ENCODE measurements around the gene MYO5C. TPM values are rescaled to one million over a fixed set of nuclear protein-coding genes. Genes with fewer than 3 reads are reported as not detected.
A peak's percentile ranks its signal among the peaks of the same experiment; 100 is the strongest.

Gene MYO5C
- total RNA-seq, 1 experiment from 2014 or later: 28.2 TPM

- intact Hi-C loops (cut with micrococcal nuclease; ENCODE audit: unreplicated experiment) (no loop called here), in situ Hi-C loops (cut with HindIII; ENCODE audit: low pct_unique_long_range_greater_than_20kb, low sequenced_read_pairs) (no loop called here)
- peak overlapping the region; percentile 84 for H3K27ac ChIP-seq (ENCODE audit: low read length)
- no peaks in the 10 kb centered on the region for H3K36me3 ChIP-seq (ENCODE audit: control insufficient read depth, insufficient read depth, low read length)
- H3K4me1 ChIP-seq (ENCODE audit: control insufficient read depth, insufficient read depth, low read length): peaks cover 8% of the 10 kb centered on the region
- DNase-seq (ENCODE audit: low read depth, low spot score): no peak
- ChIA-PET POLR2A (interaction anchor here (0.6 to 1.3 kb wide), 3 partner anchors 207 to 439 kb away, joined by 3 to 4 read pairs (median 3); partner anchors contain the start of gene LEO1), CTCF (no interaction called here)
- no peak for ATAC-seq
- no peaks in the 10 kb centered on the region for H3K27me3 ChIP-seq (ENCODE audit: control insufficient read depth, insufficient read depth, low read length)
- H3K4me3 ChIP-seq (ENCODE audit: low read depth in 2 of 2, low read length in 2 of 2): peak overlapping the region; percentile 74 to 97
- BruUV-seq (replicated peaks): no TSS peak
- TF ChIP-seq SIN3A (IDR thresholded peaks at IDR 0.05; ENCODE audit: borderline replicate concordance, insufficient read depth, low read depth, low read length): no peak
- no peaks in the 10 kb centered on the region for H3K9me3 ChIP-seq (ENCODE audit: control insufficient read depth, insufficient read depth, low read depth, low read length)
Measured at GRCh38 chr15:52178765-52179164, 116.8 kb downstream of the MYO5C start.

- intact Hi-C loops (cut with micrococcal nuclease; ENCODE audit: unreplicated experiment) (no loop called here), in situ Hi-C loops (cut with HindIII; ENCODE audit: low pct_unique_long_range_greater_than_20kb, low sequenced_read_pairs) (no loop called here)
- no peak for DNase-seq (ENCODE audit: low read depth, low spot score)
- BruUV-seq (replicated peaks): no TSS peak
- POLR2A ChIA-PET: no interaction called here
- Histone ChIP-seq H3K36me3 (ENCODE audit: control insufficient read depth, insufficient read depth, low read length) (no peaks in the 10 kb centered on the region), H3K27ac (ENCODE audit: low read length) (no peak overlapping the region), H3K27me3 (ENCODE audit: control insufficient read depth, insufficient read depth, low read length) (no peaks in the 10 kb centered on the region), H3K4me1 (ENCODE audit: control insufficient read depth, insufficient read depth, low read length) (no peaks in the 10 kb centered on the region), H3K4me3 (ENCODE audit: low read depth in 2 of 2, low read length in 2 of 2) (no peak overlapping the region), H3K9me3 (ENCODE audit: control insufficient read depth, insufficient read depth, low read depth, low read length) (no peaks in the 10 kb centered on the region)
- ATAC-seq: no peak
- CTCF ChIA-PET: interaction anchor here (0.6 kb wide), 1 partner anchor 289 kb away, joined by 3 read pairs; no protein-coding TSS in a partner anchor
- no peak for TF ChIP-seq TCF7L2 (IDR thresholded peaks at IDR 0.05; ENCODE audit: low read depth, low read length)
- TF ChIP-seq POLR2AphosphoS5 (IDR thresholded peaks at IDR 0.05; ENCODE audit: low read depth, low read length): no peak
- no peak for TF ChIP-seq REST (IDR thresholded peaks at IDR 0.05; ENCODE audit: insufficient read depth in 1 of 2, low read depth in 2 of 2, low read length in 1 of 2)
- TF ChIP-seq SIN3A (IDR thresholded peaks at IDR 0.05; ENCODE audit: borderline replicate concordance, insufficient read depth, low read depth, low read length): no peak
- TF ChIP-seq CTCF (IDR thresholded peaks at IDR 0.05): no peak
Measured at GRCh38 chr15:52172869-52173268, 122.7 kb downstream of the MYO5C start.

DNA sequence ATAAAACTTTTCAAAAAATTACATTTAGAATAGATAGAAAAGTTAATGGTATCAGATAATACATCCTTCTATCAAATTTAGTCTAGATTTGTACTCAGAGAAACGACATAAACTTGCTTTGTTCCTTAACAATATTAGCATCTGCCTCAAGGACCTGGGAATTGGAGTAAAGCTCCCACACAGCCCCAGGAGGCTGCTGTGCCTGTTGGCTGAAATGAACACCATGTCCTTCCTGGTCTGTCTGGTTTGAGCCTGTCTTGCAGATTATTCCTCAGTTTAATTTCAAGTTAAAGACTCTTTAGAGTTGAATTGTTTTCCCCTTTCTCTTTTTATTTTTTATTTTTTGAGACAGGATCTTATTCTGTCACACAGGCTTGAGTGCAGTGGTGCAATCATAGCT is 123.8 kb downstream of the MYO5C start:
- no peak overlapping the region for H3K4me3 ChIP-seq (ENCODE audit: low read depth in 2 of 2, low read length in 2 of 2)
- ATAC-seq (peak; percentile 60; the same call in 1 of the 2 replicates), DNase-seq (ENCODE audit: low read depth, low spot score) (no peak)
- no peaks in the 10 kb centered on the region for H3K9me3 ChIP-seq (ENCODE audit: control insufficient read depth, insufficient read depth, low read depth, low read length)
- intact Hi-C loops (cut with micrococcal nuclease; ENCODE audit: unreplicated experiment): no loop called here
- no peaks in the 10 kb centered on the region for H3K27me3 ChIP-seq (ENCODE audit: control insufficient read depth, insufficient read depth, low read length)
- ChIA-PET POLR2A (no interaction called here), CTCF (no interaction called here)
- no peaks in the 10 kb centered on the region for H3K4me1 ChIP-seq (ENCODE audit: control insufficient read depth, insufficient read depth, low read length)
- no TSS peak for BruUV-seq (replicated peaks)
- TF ChIP-seq SIN3A (IDR thresholded peaks at IDR 0.05; ENCODE audit: borderline replicate concordance, insufficient read depth, low read depth, low read length) (no peak), CTCF (IDR thresholded peaks at IDR 0.05) (no peak), REST (IDR thresholded peaks at IDR 0.05; ENCODE audit: insufficient read depth in 1 of 2, low read depth in 2 of 2, low read length in 1 of 2) (no peak), TCF7L2 (IDR thresholded peaks at IDR 0.05; ENCODE audit: low read depth, low read length) (no peak), POLR2AphosphoS5 (IDR thresholded peaks at IDR 0.05; ENCODE audit: low read depth, low read length) (no peak)
- in situ Hi-C loops (cut with HindIII; ENCODE audit: low pct_unique_long_range_greater_than_20kb, low sequenced_read_pairs): no loop called here
- H3K27ac ChIP-seq (ENCODE audit: low read length): no peak overlapping the region
- H3K36me3 ChIP-seq (ENCODE audit: control insufficient read depth, insufficient read depth, low read length): no peaks in the 10 kb centered on the region

Measured in Panc1 (cell line).